PC-3 (cell line): ENCODE results near the gene ILF3. TPM values are rescaled to one million over a fixed set of nuclear protein-coding genes. Genes with fewer than 3 reads are reported as not detected.

Experiments used
- ATAC-seq: fragments of 200-7000 bp; cut with Tn5 transposase; 2 replicates; pipeline ENCODE4 v1.9.1; 2020; ENCODE audit warnings: mild to moderate bottlenecking, moderate library complexity
- Bru-seq: library from RNA; stranded (reverse); fragments of 400-500 nt; gene quantifications from one replicate; lab custom pipeline; 2021; lab: Mats Ljungman, UMichigan
- BruChase-seq, 2 experiments: library from RNA; stranded (reverse); fragments of 400-500 nt; gene quantifications; one replicate each; lab custom pipeline; 2021; lab: Mats Ljungman, UMichigan
- BruUV-seq: library from RNA; stranded (reverse); fragments of 400-500 nt; replicated peaks from 2 replicates; lab custom pipeline; 2021; lab: Mats Ljungman, UMichigan
- CTCF ChIA-PET: fragments of 300-600 bp; sonication (Branson Sonifier 250); formaldehyde crosslinking; loops from one replicate; lab custom pipeline; 2022; ENCODE audit warnings: antibody characterized with exemption; lab: Charles Lee
- POLR2A ChIA-PET: fragments of 300-600 bp; sonication (Branson Sonifier 250); formaldehyde crosslinking; loops from one replicate; lab custom pipeline; 2022; ENCODE audit warnings: antibody characterized with exemption; ENCODE audit not compliant: unreplicated experiment; lab: Charles Lee
- DNase-seq: peaks from one replicate; pipeline ENCODE4 v3.0.0-alpha.2; 2015
- H2AFZ ChIP-seq: fragments of 300-600 bp; sonication (generic); 2 replicates; pipeline ENCODE4 v1.6.0; 2016; ENCODE audit warnings: antibody characterized with exemption, low read length
- H3F3A ChIP-seq: fragments of 300-600 bp; sonication (generic); one replicate; pipeline ENCODE4 v1.6.0; 2017; ENCODE audit warnings: antibody characterized with exemption, low read length, control low read depth, mild to moderate bottlenecking; ENCODE audit not compliant: unreplicated experiment
- H3K27ac ChIP-seq: fragments of 300-600 bp; sonication (generic); 2 replicates; pipeline ENCODE4 v1.5.1; 2016; ENCODE audit warnings: mild to moderate bottlenecking, low read length
- H3K27me3 ChIP-seq: fragments of 300-600 bp; sonication (generic); 2 replicates; pipeline ENCODE4 v1.6.1; 2016; ENCODE audit warnings: low read length, mixed read lengths
- H3K36me3 ChIP-seq: fragments of 300-600 bp; sonication (generic); 2 replicates; pipeline ENCODE4 v1.6.1; 2016; ENCODE audit warnings: low read depth, mixed run types, low read length, mixed read lengths
- H3K4me1 ChIP-seq: fragments of 300-600 bp; sonication (generic); 2 replicates; pipeline ENCODE4 v1.5.1; 2016; ENCODE audit warnings: low read length; ENCODE audit not compliant: insufficient read depth
- H3K4me2 ChIP-seq: fragments of 300-600 bp; sonication (generic); 2 replicates; pipeline ENCODE4 v1.6.0; 2016; ENCODE audit warnings: low read length
- H3K4me3 ChIP-seq: fragments of 300-600 bp; sonication (generic); 2 replicates; pipeline ENCODE4 v1.5.1; 2016; ENCODE audit warnings: mild to moderate bottlenecking, low read length, mixed read lengths
- H3K79me2 ChIP-seq: fragments of 300-600 bp; sonication (generic); 2 replicates; pipeline ENCODE4 v1.6.1; 2017; ENCODE audit warnings: low read length, mixed read lengths
- H3K9ac ChIP-seq: fragments of 300-600 bp; sonication (generic); 2 replicates; pipeline ENCODE4 v1.6.0; 2016; ENCODE audit warnings: mild to moderate bottlenecking, low read length
- H3K9me2 ChIP-seq: fragments of 300-600 bp; sonication (generic); replicated peaks from 2 replicates; pipeline ENCODE4 v1.6.1; 2016; ENCODE audit warnings: mixed run types, low read length, mixed read lengths
- H3K9me3 ChIP-seq: fragments of 300-600 bp; sonication (generic); 2 replicates; pipeline ENCODE4 v1.6.1; 2016; ENCODE audit warnings: low read length, mixed read lengths
- H4K20me1 ChIP-seq: fragments of 300-600 bp; sonication (generic); 2 replicates; pipeline ENCODE4 v1.6.1; 2016; ENCODE audit warnings: low read length, mixed read lengths
- EZH2 ChIP-seq: fragments of 300-600 bp; sonication (generic); IDR thresholded peaks from one replicate; pipeline ENCODE4 v1.6.1; 2017; ENCODE audit warnings: antibody characterized with exemption, mild to moderate bottlenecking, low read length; ENCODE audit not compliant: unreplicated experiment
- EZH2phosphoT487 ChIP-seq: fragments of 300-600 bp; sonication (generic); IDR thresholded peaks from 2 replicates; pipeline ENCODE4 v1.6.1; 2018; ENCODE audit warnings: mild to moderate bottlenecking, antibody characterized with exemption, low read length, borderline replicate concordance
- intact Hi-C: fragments of 100-400 bp; cut with micrococcal nuclease; formaldehyde crosslinking; loops from 2 replicates; pipeline ENCODE4 v1.9.0; 2023
- long read RNA-seq: library from polyadenylated mRNA; unstranded; transcript quantifications from one replicate; pipeline ENCODE4 v2.0.0, GENCODE V29; 2021; ENCODE audit not compliant: unreplicated experiment
- total RNA-seq: library from RNA; depleted of rRNA; stranded (reverse); fragments of >200 nt; gene quantifications from 2 replicates; pipeline ENCODE4 v1.2.3, GENCODE V29; 2014; rRNA removed
- TF ChIP-seq, protein P1 (sequence below): fragments of 300-600 bp; sonication (generic); conservative IDR thresholded peaks from 2 replicates; pipeline ENCODE4 v1.5.1; 2017; ENCODE audit warnings: antibody characterized with exemption, low read depth, mild to moderate bottlenecking, low read length

The ILF3 gene
- total RNA-seq (322 and 441 TPM in 2 replicates), Bru-seq, nascent RNA (percentile 97 among the genes with signal in this experiment), BruChase-seq, experiment 1, labeled RNA remaining after a 6-hour chase (percentile 98 among the genes with signal in this experiment), BruChase-seq, experiment 2, labeled RNA remaining after a 2-hour chase (percentile 98 among the genes with signal in this experiment)
- long read RNA-seq, full-length matches to known transcripts = 74 of 673 reads
- long read RNA-seq, partial matches to known transcripts = 188 of 673 reads
- long read RNA-seq, other reads (novel, unspliced or antisense) = 411 of 673 reads

DNA sequence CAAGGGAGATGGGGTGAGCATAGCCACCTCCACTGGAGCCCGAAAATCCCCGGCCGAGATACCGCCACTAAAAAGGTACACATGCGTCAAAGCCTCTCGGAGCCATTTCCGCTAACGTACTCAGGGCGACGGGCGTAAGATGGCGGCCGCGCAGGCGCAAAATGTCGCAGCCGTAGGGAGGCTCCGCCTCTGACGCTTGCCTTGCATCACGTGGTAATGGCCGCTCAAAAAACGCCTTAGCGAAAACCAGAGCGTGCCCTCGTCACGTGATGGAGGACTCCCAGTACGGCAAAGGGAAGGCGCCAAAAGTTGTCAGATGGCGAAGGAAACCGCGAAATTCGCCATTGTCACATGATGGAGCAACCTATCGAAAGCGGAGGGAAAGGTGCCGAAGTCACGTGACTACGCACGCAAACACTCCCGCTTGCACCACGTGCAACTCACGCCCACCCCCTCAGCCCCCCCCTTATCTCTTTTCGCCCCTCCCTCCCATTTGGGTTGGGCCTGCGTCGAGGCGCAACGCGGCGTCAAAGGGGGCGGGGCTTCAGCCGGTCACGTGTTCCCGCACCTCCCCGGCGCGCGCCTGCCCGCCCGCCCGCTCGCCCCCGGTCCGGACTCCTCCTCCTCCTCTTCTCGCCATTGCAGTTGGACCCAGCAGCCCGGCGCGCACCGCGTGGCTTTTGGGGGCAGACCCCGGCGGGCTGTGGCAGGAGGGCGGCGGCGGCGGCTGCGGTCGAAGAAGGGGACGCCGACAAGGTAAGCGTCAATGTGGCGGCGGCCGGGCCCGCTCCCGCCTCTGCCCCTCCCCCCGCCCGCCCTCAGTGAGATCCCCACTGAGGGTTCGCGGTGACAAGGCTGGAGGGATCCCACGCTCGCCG lies at the start of gene ILF3:
Gene ILF3 (plus strand): TSS at position 615 of the 878 bp plus-strand sequence. CDS start 16,260 bp downstream, outside the sequence.
- intact Hi-C loops = loop anchor here (2.0 kb wide), 2 partner anchors 47 to 183 kb away; partner anchors contain the start of genes QTRT1 and TMED1
- no TSS peak for BruUV-seq
- Histone ChIP-seq H3K79me2 (peaks cover 65% of the 10 kb centered on the region), H3K4me3 (peak within 1 kb of the TSS; percentile 94), H4K20me1 (peaks cover 42% of the 10 kb centered on the region), H3K9me3 (no peaks in the 10 kb centered on the region), H3K9me2 (no peaks in the 10 kb centered on the region), H3K36me3 (peaks cover 29% of the 10 kb centered on the region), H3K27ac (peak within 1 kb of the TSS; percentile 88), H2AFZ (peak within 1 kb of the TSS; percentile 66), H3K27me3 (no peaks in the 10 kb centered on the region), H3F3A (no peaks in the 10 kb centered on the region), H3K9ac (peak within 1 kb of the TSS; percentile 99), H3K4me1 (peaks cover 19% of the 10 kb centered on the region), H3K4me2 (peak within 1 kb of the TSS; percentile 99)
- ChIA-PET CTCF (no interaction called here), POLR2A (no interaction called here)
- no peak for TF ChIP-seq EZH2phosphoT487
- TF ChIP-seq EZH2 = no peak
- DNase-seq (peak; percentile 100), ATAC-seq (peak; percentile 74)

DNA sequence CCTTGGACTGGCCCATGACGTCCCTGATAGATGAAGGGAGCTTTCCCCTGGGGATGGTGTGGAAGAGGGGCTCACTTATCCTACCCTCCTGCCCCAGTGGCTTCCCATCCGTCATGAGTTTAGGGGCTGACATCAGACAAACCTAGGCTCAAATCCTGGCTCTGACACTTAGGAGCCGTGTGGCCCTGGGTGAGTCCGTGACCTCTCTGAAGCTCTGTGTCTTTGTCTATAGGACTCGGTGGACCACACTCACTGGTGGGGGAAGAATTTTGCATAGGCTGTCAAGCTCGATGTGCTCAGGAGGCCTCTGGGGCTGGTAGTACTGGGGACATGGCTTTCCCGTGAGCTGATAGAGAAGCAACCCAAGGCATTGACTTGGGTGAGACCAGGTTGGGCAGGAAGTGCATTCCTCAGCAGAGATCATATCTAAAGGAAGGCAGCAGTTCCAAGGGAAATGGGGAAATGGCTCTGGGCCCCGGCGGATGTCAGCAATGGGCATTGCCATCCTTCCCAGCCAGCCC lies 49.6 kb upstream of the ILF3 start:
- Histone ChIP-seq H3K9me2 (no peaks in the 10 kb centered on the region), H4K20me1 (no peaks in the 10 kb centered on the region), H3K9ac (no peak overlapping the region), H3K27me3 (no peaks in the 10 kb centered on the region), H2AFZ (no peak overlapping the region), H3F3A (no peaks in the 10 kb centered on the region), H3K36me3 (no peaks in the 10 kb centered on the region), H3K4me2 (no peak overlapping the region), H3K27ac (no peak overlapping the region), H3K9me3 (no peaks in the 10 kb centered on the region), H3K79me2 (no peaks in the 10 kb centered on the region), H3K4me1 (peaks cover 18% of the 10 kb centered on the region), H3K4me3 (no peak overlapping the region)
- POLR2A ChIA-PET = no interaction called here
- no peak for ATAC-seq
- DNase-seq = peak; percentile 38
- intact Hi-C loops = no loop called here
- no TSS peak for BruUV-seq
- TF ChIP-seq, protein P1, sequence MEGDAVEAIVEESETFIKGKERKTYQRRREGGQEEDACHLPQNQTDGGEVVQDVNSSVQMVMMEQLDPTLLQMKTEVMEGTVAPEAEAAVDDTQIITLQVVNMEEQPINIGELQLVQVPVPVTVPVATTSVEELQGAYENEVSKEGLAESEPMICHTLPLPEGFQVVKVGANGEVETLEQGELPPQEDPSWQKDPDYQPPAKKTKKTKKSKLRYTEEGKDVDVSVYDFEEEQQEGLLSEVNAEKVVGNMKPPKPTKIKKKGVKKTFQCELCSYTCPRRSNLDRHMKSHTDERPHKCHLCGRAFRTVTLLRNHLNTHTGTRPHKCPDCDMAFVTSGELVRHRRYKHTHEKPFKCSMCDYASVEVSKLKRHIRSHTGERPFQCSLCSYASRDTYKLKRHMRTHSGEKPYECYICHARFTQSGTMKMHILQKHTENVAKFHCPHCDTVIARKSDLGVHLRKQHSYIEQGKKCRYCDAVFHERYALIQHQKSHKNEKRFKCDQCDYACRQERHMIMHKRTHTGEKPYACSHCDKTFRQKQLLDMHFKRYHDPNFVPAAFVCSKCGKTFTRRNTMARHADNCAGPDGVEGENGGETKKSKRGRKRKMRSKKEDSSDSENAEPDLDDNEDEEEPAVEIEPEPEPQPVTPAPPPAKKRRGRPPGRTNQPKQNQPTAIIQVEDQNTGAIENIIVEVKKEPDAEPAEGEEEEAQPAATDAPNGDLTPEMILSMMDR = no peak
- no peak for TF ChIP-seq EZH2phosphoT487
- TF ChIP-seq EZH2 = no peak
- CTCF ChIA-PET = interaction anchor here (0.6 kb wide), 1 partner anchor 40 kb away, joined by 3 read pairs; no protein-coding TSS in a partner anchor

DNA sequence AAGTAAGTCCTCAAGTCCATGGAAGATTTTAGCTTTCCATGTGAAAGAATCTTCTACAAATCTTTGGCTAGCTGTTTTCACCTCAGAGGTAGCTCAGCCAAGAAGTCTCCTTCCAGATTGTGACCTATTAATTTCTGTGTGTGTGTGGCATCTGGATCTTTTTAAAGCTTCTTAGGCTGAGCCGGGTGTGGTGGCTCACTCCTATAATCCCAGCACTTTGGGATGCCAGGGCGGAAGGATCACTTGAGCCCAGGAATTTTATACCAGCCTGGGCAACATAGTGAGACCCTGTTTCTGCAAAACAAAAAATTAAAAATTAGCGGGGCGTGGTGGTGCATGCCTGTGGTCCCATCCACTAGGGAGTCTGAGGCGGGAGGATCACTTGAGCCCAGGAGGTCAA lies 42.2 kb upstream of the ILF3 start:
- Histone ChIP-seq H2AFZ (no peak overlapping the region), H3K9me2 (no peaks in the 10 kb centered on the region), H3F3A (no peaks in the 10 kb centered on the region), H3K9me3 (no peaks in the 10 kb centered on the region), H3K79me2 (no peaks in the 10 kb centered on the region), H3K27me3 (no peaks in the 10 kb centered on the region), H3K36me3 (no peaks in the 10 kb centered on the region), H3K9ac (no peak overlapping the region), H3K4me1 (no peaks in the 10 kb centered on the region), H3K4me3 (no peak overlapping the region), H3K4me2 (no peak overlapping the region), H3K27ac (no peak overlapping the region), H4K20me1 (no peaks in the 10 kb centered on the region)
- intact Hi-C loops = no loop called here
- ChIA-PET POLR2A (no interaction called here), CTCF (no interaction called here)
- BruUV-seq = no TSS peak
- no peak for DNase-seq
- TF ChIP-seq EZH2 (no peak), EZH2phosphoT487 (no peak)
- TF ChIP-seq, protein P1 = no peak
- ATAC-seq = no peak
